ENCODE results near the gene CCNG2. TPM values are rescaled to one million over a fixed set of nuclear protein-coding genes. Genes with fewer than 3 reads are reported as not detected.

The CCNG2 gene
- total RNA-seq, 1 experiment from 2014 or later: 25.6 TPM

DNA sequence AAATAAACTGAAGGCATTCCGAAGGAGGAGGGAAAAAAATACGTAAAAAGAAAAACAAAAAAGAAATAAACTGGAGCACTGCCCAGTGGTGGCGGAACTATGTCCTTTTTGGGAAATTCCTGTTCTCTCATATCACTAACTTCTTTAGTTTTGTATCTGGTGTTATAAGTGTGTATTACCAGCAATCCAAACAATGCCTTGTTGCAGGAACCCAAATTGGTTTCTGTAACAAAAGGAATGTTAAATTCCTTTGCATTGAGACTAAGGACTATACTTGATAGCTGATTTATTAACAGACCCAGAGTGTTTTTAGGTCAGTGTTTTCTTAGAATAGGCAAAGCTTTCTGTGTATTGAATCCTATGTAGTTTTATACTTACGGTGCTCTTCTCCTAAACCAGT lies 6.6 kb downstream of the CCNG2 start:
- ChIA-PET CTCF (no interaction called here), POLR2A (no interaction called here)
- Histone ChIP-seq H3K27me3 (replicated peaks; ENCODE audit: control insufficient read depth, insufficient read depth, low read length) (no peaks in the 10 kb centered on the region), H3K4me1 (no peaks in the 10 kb centered on the region), H3K36me3 (ENCODE audit: control insufficient read depth, insufficient read depth, low read length) (peaks cover 1% of the 10 kb centered on the region; the same call in 1 of the 2 replicates), H3K4me3 (ENCODE audit: low read depth, low read length) (no peak overlapping the region), H3K9me3 (no peaks in the 10 kb centered on the region)
- Mint-ChIP-seq H3K36me3 (ENCODE audit: insufficient read depth, unreplicated experiment) (peaks cover 34% of the 10 kb centered on the region), H3K27me3 (ENCODE audit: insufficient read depth, unreplicated experiment) (no peaks in the 10 kb centered on the region), H3K4me3 (ENCODE audit: unreplicated experiment) (no peak overlapping the region), H3K9me3 (ENCODE audit: unreplicated experiment) (no peaks in the 10 kb centered on the region), H3K27ac (ENCODE audit: unreplicated experiment) (no peak overlapping the region), H3K4me1 (ENCODE audit: low read depth, unreplicated experiment) (no peaks in the 10 kb centered on the region)
- intact Hi-C loops (cut with micrococcal nuclease; ENCODE audit: unreplicated experiment): no loop called here
- no peak for DNase-seq
- no TSS peak for BruUV-seq (replicated peaks)
- TF ChIP-seq, protein P1, sequence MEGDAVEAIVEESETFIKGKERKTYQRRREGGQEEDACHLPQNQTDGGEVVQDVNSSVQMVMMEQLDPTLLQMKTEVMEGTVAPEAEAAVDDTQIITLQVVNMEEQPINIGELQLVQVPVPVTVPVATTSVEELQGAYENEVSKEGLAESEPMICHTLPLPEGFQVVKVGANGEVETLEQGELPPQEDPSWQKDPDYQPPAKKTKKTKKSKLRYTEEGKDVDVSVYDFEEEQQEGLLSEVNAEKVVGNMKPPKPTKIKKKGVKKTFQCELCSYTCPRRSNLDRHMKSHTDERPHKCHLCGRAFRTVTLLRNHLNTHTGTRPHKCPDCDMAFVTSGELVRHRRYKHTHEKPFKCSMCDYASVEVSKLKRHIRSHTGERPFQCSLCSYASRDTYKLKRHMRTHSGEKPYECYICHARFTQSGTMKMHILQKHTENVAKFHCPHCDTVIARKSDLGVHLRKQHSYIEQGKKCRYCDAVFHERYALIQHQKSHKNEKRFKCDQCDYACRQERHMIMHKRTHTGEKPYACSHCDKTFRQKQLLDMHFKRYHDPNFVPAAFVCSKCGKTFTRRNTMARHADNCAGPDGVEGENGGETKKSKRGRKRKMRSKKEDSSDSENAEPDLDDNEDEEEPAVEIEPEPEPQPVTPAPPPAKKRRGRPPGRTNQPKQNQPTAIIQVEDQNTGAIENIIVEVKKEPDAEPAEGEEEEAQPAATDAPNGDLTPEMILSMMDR (IDR thresholded peaks at IDR 0.05; ENCODE audit: insufficient read depth in 1 of 2, low read depth in 1 of 2, low read length in 1 of 2, severe bottlenecking in 1 of 2, unreplicated experiment in 1 of 2): no peak

DNA sequence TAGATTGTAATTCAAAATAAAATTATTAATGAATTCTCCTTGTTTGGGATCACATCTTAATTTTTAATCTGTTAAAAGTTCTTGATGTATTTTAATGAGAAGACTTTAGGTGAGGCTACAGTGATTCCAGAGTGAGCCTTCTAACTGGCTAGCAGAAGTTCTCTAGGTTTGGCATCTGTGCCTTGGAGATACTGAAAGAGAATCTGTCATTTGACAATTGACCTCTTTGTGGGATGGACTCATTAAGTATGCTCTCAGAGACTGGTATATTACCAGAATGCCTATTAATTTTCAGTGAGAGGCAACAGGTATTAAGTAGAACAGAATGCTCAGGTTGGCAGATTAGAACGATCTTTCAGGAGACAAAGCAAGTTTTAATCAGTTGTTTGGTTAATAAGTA lies 10.2 kb downstream of the CCNG2 start:
- Mint-ChIP-seq H3K27me3 (ENCODE audit: insufficient read depth, unreplicated experiment) (no peaks in the 10 kb centered on the region), H3K36me3 (ENCODE audit: insufficient read depth, unreplicated experiment) (peaks cover 35% of the 10 kb centered on the region), H3K4me1 (ENCODE audit: low read depth, unreplicated experiment) (peaks cover 6% of the 10 kb centered on the region), H3K4me3 (ENCODE audit: unreplicated experiment) (no peak overlapping the region), H3K9me3 (ENCODE audit: unreplicated experiment) (no peaks in the 10 kb centered on the region), H3K27ac (ENCODE audit: unreplicated experiment) (no peak overlapping the region)
- 0 out of 2 replicates have a peak, but pooled peaks cover 1% of the 10 kb centered on the region for H3K36me3 ChIP-seq (ENCODE audit: control insufficient read depth, insufficient read depth, low read length)
- peaks cover 10% of the 10 kb centered on the region; the same call in 1 of the 2 replicates for H3K4me1 ChIP-seq
- CTCF ChIA-PET: no interaction called here
- no peaks in the 10 kb centered on the region for H3K27me3 ChIP-seq (replicated peaks; ENCODE audit: control insufficient read depth, insufficient read depth, low read length)
- POLR2A ChIA-PET: no interaction called here
- no peaks in the 10 kb centered on the region for H3K9me3 ChIP-seq
- no TSS peak for BruUV-seq (replicated peaks)
- no peak for DNase-seq
- intact Hi-C loops (cut with micrococcal nuclease; ENCODE audit: unreplicated experiment): no loop called here
- TF ChIP-seq, protein P1 (IDR thresholded peaks at IDR 0.05; ENCODE audit: insufficient read depth in 1 of 2, low read depth in 1 of 2, low read length in 1 of 2, severe bottlenecking in 1 of 2, unreplicated experiment in 1 of 2): no peak
- no peak overlapping the region for H3K4me3 ChIP-seq (ENCODE audit: low read depth, low read length)

DNA sequence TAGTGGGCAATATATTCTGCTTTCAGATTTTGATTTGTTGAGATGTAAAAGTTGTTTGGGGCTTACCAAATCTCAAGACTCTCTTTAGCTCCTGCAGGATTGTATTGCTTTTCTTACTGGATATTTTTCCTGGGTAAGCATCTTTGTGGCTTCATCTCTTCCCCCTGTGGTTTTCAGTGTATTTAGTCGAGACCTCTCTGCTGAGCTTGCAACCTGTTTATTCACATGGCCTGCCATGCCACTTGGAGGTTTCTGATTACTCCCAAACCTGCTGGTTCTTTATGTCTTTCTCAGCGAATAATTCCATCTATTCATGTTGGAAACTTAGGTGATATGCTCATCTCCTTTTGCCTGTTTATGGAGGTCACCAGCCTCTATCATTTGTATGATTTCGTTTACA lies 10.9 kb downstream of the CCNG2 start:
- TF ChIP-seq, protein P1 (IDR thresholded peaks at IDR 0.05; ENCODE audit: insufficient read depth in 1 of 2, low read depth in 1 of 2, low read length in 1 of 2, severe bottlenecking in 1 of 2, unreplicated experiment in 1 of 2): no peak
- peaks cover 10% of the 10 kb centered on the region; the same call in 1 of the 2 replicates for H3K4me1 ChIP-seq
- Mint-ChIP-seq H3K27ac (ENCODE audit: unreplicated experiment) (no peak overlapping the region), H3K9me3 (ENCODE audit: unreplicated experiment) (no peaks in the 10 kb centered on the region), H3K4me1 (ENCODE audit: low read depth, unreplicated experiment) (peaks cover 6% of the 10 kb centered on the region), H3K27me3 (ENCODE audit: insufficient read depth, unreplicated experiment) (no peaks in the 10 kb centered on the region), H3K4me3 (ENCODE audit: unreplicated experiment) (no peak overlapping the region), H3K36me3 (ENCODE audit: insufficient read depth, unreplicated experiment) (peaks cover 28% of the 10 kb centered on the region)
- 0 out of 2 replicates have a peak, but pooled peaks cover 1% of the 10 kb centered on the region for H3K36me3 ChIP-seq (ENCODE audit: control insufficient read depth, insufficient read depth, low read length)
- no peak for DNase-seq
- ChIA-PET POLR2A (no interaction called here), CTCF (no interaction called here)
- H3K4me3 ChIP-seq (ENCODE audit: low read depth, low read length): no peak overlapping the region
- no peaks in the 10 kb centered on the region for H3K27me3 ChIP-seq (replicated peaks; ENCODE audit: control insufficient read depth, insufficient read depth, low read length)
- H3K9me3 ChIP-seq: no peaks in the 10 kb centered on the region
- intact Hi-C loops (cut with micrococcal nuclease; ENCODE audit: unreplicated experiment): no loop called here
- BruUV-seq (replicated peaks): no TSS peak
